Measurements from ENCODE around the gene CD96.

The CD96 gene

DNA sequence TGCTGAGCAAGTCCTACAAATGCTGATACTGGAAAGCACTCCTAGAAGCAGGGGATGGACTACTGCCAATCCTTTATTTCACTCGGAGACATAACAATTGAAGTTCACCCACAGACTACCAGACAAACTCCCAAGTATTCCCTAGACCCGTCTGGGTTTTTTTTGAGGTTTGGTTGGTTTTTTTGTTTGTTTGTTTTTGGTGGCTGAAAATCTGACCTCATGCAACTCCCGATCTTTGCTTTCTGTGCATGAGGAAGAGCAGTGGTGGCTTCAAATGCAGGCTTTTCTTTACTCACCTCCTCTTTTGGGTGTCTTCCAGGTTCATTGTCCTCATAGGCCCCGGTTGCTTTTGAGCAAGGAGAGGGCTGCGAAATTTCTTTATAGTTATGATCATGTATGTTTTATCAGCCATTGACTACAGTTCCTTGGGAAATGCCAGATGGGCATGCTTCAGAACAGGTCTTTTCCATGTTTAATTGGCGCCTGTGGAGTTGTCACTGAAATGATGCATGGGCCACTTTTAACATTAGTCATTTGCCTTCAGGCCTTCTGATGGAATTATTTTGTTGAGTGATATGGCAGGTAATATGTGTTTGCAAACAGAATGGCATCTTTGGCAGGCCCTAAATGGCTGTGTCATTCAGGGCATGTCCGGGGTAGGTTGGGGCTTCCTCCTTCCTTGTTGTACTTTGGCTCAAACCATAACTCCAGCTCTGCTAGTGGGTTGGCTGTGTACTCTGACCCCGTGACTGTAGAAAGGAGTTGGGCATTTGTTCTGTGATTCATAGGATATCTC, 134.4 kb downstream of the CD96 start:
- DNase-seq (ENCODE audit: low spot score) = no peak

DNA sequence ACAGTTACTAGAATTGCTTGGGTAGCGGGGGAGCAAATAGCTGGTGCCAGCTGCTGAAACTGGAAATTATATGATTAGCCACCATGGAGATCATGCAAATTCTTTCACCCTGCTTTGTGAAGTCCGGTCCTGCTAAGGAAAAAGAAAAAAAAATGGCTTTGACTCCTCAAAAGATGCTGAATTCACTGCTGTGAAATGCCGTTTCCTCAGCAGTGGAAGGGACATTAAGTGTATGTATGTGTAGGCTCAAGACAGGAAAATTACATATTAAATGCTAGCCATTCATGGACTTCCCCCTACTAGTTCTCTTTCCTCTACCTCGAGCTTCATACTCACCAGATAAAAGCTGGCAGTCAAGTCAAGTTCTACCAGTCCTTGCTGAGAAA, 135.0 kb downstream of the CD96 start:
- DNase-seq (ENCODE audit: low spot score) = no peak

GRCh38 chr3:111681661-111682426, 139.8 kb downstream of the CD96 start:
- no peak for DNase-seq (ENCODE audit: low spot score)

DNA sequence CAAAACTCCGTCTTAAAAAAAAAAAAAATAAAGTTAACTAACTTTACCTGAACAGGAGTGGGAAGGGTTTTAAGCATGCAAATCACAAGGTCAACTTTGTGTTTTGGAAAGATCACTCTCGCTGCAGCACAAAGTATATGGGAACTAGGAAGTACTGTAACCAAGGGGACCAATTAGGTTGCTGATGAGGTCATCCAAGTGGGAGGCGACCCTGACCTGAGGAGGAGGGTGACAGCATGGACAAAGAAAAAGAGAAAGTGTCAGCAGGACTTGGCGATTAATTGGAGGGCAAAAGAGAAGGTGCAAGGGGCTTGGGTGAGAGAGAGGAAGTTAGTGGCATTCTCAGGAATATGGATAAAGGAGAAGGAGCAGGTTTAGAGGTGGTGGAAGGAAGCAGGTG, 142.6 kb downstream of the CD96 start:
- no peak for DNase-seq (ENCODE audit: low spot score)

DNA sequence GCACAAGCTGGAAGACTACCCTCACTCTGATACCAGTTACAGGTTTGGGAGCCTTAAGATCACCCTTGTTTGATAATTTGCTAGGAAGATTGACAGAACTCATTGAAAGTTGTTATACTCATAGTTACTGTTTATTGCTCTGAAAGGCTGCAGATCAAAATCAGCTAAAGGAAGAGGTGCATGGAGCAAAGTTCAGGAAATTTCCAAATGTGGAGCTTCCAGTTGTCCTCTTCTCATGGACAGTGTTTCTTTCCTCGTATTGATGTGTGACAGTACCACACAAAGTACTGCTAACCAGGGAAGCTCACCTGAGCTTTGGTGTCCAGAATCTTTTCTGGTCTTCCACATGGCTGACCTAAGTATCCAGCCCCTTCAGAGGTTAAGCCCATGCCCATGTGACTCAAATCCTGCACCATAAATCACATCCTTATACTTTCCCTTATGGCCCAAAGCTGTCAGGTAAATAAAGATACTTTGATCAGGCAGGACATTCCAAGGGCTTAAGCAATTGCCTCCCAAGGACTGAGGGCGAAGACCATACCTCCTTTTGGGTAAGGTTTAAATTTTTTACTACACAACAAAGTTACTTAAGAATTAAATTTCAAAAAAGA, 146.3 kb downstream of the CD96 start:
- no peak for DNase-seq (ENCODE audit: low spot score)

GRCh38 chr3:111690242-111690641, 148.2 kb downstream of the CD96 start:
- DNase-seq (ENCODE audit: low spot score) = no peak

DNA sequence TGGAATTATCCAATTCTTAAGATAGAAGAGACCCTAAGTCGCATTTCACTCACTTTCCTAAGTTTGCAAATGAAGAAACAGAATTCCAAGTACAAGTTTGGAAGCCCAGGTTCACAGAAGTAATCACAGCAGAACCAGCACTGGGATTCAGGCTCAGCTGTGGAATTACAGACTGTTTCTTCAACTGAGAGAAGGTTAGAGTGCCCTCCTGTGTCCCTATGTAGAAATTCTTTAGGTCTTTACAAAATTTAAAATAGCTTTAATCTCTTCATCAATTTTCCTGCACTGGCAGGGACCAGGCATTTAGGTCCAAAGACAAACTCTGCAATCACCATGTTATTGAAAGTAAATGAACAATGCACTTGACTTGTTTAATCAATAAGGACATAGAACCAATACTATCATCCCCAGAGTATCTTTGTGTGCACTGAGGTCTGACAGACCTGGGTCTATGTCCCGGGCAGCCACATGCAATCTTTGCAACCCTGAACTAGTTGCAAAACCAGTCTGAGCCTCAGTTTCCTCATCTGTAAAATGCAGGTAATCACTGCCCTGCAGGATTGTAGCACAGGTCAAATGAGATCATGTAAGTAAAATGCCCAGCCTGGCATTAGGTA, 149.4 kb downstream of the CD96 start:
- DNase-seq (ENCODE audit: low spot score) = no peak

DNA sequence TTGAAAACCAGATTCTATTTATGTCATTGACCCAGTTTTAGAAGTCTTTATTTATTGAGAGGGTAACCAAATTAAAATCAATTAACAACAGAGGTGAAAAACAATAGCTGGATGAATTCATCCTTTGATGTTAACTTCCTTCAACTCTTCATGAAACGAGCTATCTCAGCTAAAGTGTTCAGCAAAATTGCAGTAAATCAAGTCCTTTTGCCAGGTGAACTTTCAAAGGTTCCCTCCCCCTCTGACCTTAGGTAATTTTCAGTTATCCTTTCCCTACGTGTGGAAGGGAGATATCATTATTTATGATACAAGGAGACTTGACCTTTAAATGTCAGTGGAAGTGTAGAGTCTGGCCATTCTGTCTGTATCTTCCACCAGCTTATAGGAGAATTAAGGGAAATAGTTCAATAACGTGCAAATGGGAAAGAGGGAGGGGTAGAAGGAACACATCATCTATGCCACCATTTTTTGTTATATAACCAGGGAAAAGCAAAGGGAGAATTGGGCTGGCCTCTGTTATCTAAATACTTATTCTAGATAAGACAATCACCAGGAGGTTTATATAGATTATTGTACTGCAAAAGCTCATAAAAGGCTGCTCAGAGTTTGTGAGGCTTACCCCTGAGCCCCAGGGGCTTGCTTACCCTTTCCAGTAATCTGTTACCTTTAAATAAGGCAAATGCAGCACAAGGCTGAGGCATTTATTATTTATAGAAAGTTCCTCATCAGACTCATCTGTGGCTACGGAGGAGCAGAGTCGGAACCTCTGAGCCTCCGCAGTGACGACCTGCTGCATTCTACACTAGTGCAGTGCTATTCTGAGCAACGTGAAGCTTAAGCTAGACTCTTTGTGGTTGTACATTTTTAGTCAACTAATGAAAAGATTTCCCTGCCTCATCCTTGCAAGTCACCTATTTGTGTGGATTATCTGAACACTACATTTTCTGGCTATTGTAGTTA, 150.9 kb downstream of the CD96 start:
- DNase-seq (ENCODE audit: low spot score) = no peak

- DNase-seq (ENCODE audit: low spot score) = no peak
Measured at GRCh38 chr3:111694471-111694870, 152.5 kb downstream of the CD96 start.

- DNase-seq (ENCODE audit: low spot score) = no peak
Measured at GRCh38 chr3:111695636-111696117, 153.7 kb downstream of the CD96 start.

- DNase-seq (ENCODE audit: low spot score) = no peak
Measured at GRCh38 chr3:111700054-111700453, 158.1 kb downstream of the CD96 start.

- DNase-seq (ENCODE audit: low spot score) = no peak
Measured at GRCh38 chr3:111701292-111701906, 159.4 kb downstream of the CD96 start.
